Measurements from ENCODE around the gene EBNA1BP2.

The EBNA1BP2 gene

GRCh38 chr1:43207229-43207853 is 35.3 kb upstream of the EBNA1BP2 start:
- TF ChIP-seq ZFX (IDR thresholded peaks at IDR 0.05) (no peak), CTCF (conservative IDR thresholded peaks at IDR 0.05) (no peak)
- no peak overlapping the region for H3K27ac ChIP-seq

GRCh38 chr1:43206600-43207228 is 34.6 kb upstream of the EBNA1BP2 start:
- TF ChIP-seq CTCF (conservative IDR thresholded peaks at IDR 0.05) (no peak), ZFX (IDR thresholded peaks at IDR 0.05) (no peak)
- H3K27ac ChIP-seq, result no peak overlapping the region

GRCh38 chr1:43205671-43206070 is 33.6 kb upstream of the EBNA1BP2 start:
- no peak for TF ChIP-seq CTCF (conservative IDR thresholded peaks at IDR 0.05)
- no peak for TF ChIP-seq ZFX (IDR thresholded peaks at IDR 0.05)
- no peak overlapping the region for H3K27ac ChIP-seq

- no peak overlapping the region for H3K27ac ChIP-seq
- no peak for TF ChIP-seq ZFX (IDR thresholded peaks at IDR 0.05)
Observed at GRCh38 chr1:43204394-43204793, 32.3 kb upstream of the EBNA1BP2 start.

- no peak overlapping the region for H3K27ac ChIP-seq
- TF ChIP-seq CTCF (conservative IDR thresholded peaks at IDR 0.05) (no peak), ZFX (IDR thresholded peaks at IDR 0.05) (no peak)
Observed at GRCh38 chr1:43203859-43204258, 31.8 kb upstream of the EBNA1BP2 start.

GRCh38 chr1:43199093-43199726 is 27.1 kb upstream of the EBNA1BP2 start:
- no peak overlapping the region for H3K27ac ChIP-seq
- no peak for TF ChIP-seq CTCF (conservative IDR thresholded peaks at IDR 0.05)
- TF ChIP-seq ZFX (IDR thresholded peaks at IDR 0.05), result no peak

- no peak overlapping the region for H3K27ac ChIP-seq
- TF ChIP-seq ZFX (IDR thresholded peaks at IDR 0.05), result no peak
- no peak; the same call in 1 of the 2 replicates for TF ChIP-seq CTCF (conservative IDR thresholded peaks at IDR 0.05)
Observed at GRCh38 chr1:43197343-43198127, 25.4 kb upstream of the EBNA1BP2 start.
